K562 (cell line): ENCODE data around the gene MFSD12. TPM values are rescaled to one million over a fixed set of nuclear protein-coding genes. Genes with fewer than 3 reads are reported as not detected.

Experiments used
- DACH1 ChIP-seq: fragments of 450-650 bp; IDR thresholded peaks from 2 replicates; pipeline ENCODE4 v1.6.1; 2018; ENCODE audit not compliant: partially characterized antibody
- EHMT2 ChIP-seq: fragments of 450-650 bp; IDR thresholded peaks from 2 replicates; pipeline ENCODE4 v1.6.1; 2018; ENCODE audit warnings: antibody characterized with exemption
- GTF2E2 ChIP-seq: fragments of 200-800 bp; sonication (Bioruptor generic); IDR thresholded peaks from 2 replicates; pipeline ENCODE4 v1.6.1; 2016; ENCODE audit warnings: missing genetic modification characterization, missing compliant biosample characterization
- HNRNPK ChIP-seq: fragments of 200-400 bp; formaldehyde crosslinking; IDR thresholded peaks from one replicate; pipeline ENCODE4 v1.6.1; 2018; ENCODE audit warnings: mild to moderate bottlenecking, low read depth, low read length; ENCODE audit not compliant: poor library complexity, severe bottlenecking
- IRF2 ChIP-seq: sonication (generic); formaldehyde crosslinking; IDR thresholded peaks from 2 replicates; pipeline ENCODE4 v1.8.1; 2022; ENCODE audit warnings: mild to moderate bottlenecking, missing genetic modification reagents
- KHSRP ChIP-seq: fragments of 450-650 bp; IDR thresholded peaks from 2 replicates; pipeline ENCODE4 v1.6.1; 2017
- MLLT1 ChIP-seq, 2 experiments: fragments of 450-650 bp; IDR thresholded peaks; 2 replicates each; pipeline ENCODE4 v1.6.1; 2016
- NFE2 ChIP-seq: IDR thresholded peaks from 2 replicates; pipeline ENCODE4 v1.6.1; 2014; ENCODE audit warnings: antibody characterized with exemption, low read depth
- SLC30A9 ChIP-seq: fragments of 250-450 bp; sonication (Bioruptor Pico); IDR thresholded peaks from 2 replicates; pipeline ENCODE4 v1.8.0; 2022; ENCODE audit warnings: mild to moderate bottlenecking, moderate library complexity
- TBP ChIP-seq: optimal IDR thresholded peaks from 2 replicates; pipeline ENCODE3; 2011; ENCODE audit warnings: low read depth, low read length, improper control_type of control experiment
- ZFX ChIP-seq: sonication (generic); formaldehyde crosslinking; IDR thresholded peaks from 2 replicates; pipeline ENCODE4 v1.8.0; 2022; ENCODE audit warnings: mild to moderate bottlenecking, missing genetic modification reagents, moderate library complexity
- ZNF318 ChIP-seq, 2 experiments: fragments of 450-650 bp; IDR thresholded peaks; 2 replicates each; pipeline ENCODE4 v1.6.1; 2016; ENCODE audit warnings: mild to moderate bottlenecking in 2 of 2, borderline replicate concordance in 1 of 2, low read depth in 1 of 2, moderate library complexity in 1 of 2
- polyA plus RNA-seq, 8 experiments: library from polyadenylated mRNA; depleted of rRNA in 4 of 8; stranded (reverse) in 5 of 8; unstranded in 3 of 8; fragments of >200 nt; fragmentation: Nextera tagmentation in 2 of 8; fragmentation: Illumina TruSeq in 1 of 8; extraction: Ambion mirVana in 2 of 8; extraction: Trizol in 1 of 8; gene quantifications; 2 replicates each; pipeline versions ENCODE4 v1.2.1 to v1.2.3, GENCODE V29; 2011 to 2014; ENCODE audit warnings: inconsistent platforms in 1 of 8, missing spikeins in 1 of 8
- total RNA-seq, 7 experiments: library from RNA; depleted of rRNA in 6 of 7; stranded (reverse); fragments of >200 nt in 6 of 7; fragmentation: Illumina TruSeq in 2 of 7; extraction: Trizol in 2 of 7; gene quantifications; 2 replicates each; pipeline versions ENCODE4 v1.2.1 to v1.2.3, GENCODE V29; 2011 to 2021; ENCODE audit warnings: low replicate concordance in 1 of 7
- TF ChIP-seq, protein P1 (sequence below): fragments of 200-800 bp; sonication (Bioruptor generic); IDR thresholded peaks from 2 replicates; pipeline ENCODE4 v1.6.1; 2017; ENCODE audit warnings: missing genetic modification characterization, missing compliant biosample characterization
- TF ChIP-seq, protein P2 (sequence below): fragments of 450-650 bp; formaldehyde crosslinking; IDR thresholded peaks from 2 replicates; pipeline ENCODE4 v1.4.0; 2022; ENCODE audit warnings: missing genetic modification characterization

MFSD12 gene
- total and polyA plus RNA-seq, 9 of the 15 experiments (the other 6 are each of a cell fraction or from before 2014, with no cell fraction given): 0.69 to 112 (median 31.8) TPM

DNA sequence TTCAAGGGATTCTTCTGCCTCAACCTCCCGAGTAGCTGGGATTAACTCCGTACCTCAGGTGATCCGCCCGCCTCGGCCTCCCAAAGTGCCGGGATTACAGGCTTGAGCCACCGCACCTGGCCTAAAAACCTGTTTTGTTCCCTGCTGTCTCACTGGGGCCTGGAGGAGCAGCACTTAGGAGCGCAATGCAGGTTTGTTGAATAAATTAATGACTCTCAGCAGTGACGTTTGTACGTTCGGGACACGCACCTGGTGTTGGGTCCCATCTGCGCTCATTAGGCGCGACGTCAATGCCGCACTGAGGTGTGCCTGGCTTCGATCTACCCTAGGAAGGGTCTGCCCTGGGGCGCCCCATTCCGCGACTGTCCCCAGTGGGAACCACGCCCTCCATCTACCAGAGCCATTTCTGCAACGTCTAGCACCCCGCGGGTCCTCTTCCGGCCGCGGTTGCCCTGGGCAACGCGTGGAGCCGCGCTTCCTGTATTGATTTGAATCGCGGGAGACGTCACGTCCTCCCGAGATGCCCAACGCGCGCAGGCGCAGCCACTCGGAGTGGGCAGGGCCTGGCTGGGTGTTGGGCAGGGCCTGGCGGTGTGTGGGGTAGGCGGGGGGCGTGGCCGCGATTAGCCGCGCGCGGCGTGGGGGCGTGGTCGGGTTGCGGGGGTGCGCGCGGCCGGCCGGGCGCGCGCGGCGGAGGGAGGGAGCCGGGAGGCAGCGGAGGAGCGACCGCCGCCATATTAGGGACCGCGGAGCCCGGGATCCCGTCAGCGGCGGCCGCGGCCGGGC lies 51.6 kb downstream of the MFSD12 start, which contains the start of gene FZR1 (continued):
- TF ChIP-seq, protein P1, sequence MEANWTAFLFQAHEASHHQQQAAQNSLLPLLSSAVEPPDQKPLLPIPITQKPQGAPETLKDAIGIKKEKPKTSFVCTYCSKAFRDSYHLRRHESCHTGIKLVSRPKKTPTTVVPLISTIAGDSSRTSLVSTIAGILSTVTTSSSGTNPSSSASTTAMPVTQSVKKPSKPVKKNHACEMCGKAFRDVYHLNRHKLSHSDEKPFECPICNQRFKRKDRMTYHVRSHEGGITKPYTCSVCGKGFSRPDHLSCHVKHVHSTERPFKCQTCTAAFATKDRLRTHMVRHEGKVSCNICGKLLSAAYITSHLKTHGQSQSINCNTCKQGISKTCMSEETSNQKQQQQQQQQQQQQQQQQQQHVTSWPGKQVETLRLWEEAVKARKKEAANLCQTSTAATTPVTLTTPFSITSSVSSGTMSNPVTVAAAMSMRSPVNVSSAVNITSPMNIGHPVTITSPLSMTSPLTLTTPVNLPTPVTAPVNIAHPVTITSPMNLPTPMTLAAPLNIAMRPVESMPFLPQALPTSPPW (CRISPR knock-in tag): peak; percentile 83
- TF ChIP-seq IRF2 (no peak), GTF2E2 (tag) (no peak; the same call in 1 of the 2 replicates), MLLT1 (IDR thresholded peaks at IDR 0.05) (no peak), NFE2 (no peak), EHMT2 (no peak), HNRNPK (no peak), SLC30A9 (CRISPR knock-in tag) (no peak), TBP (peak; percentile 51), DACH1 (no peak), KHSRP (no peak), ZFX (CRISPR knock-in tag) (no peak), ZNF318 (IDR thresholded peaks at IDR 0.05; ENCODE audit: borderline replicate concordance in 1 of 2, low read depth in 1 of 2) (no peak)
- TF ChIP-seq, protein P2, sequence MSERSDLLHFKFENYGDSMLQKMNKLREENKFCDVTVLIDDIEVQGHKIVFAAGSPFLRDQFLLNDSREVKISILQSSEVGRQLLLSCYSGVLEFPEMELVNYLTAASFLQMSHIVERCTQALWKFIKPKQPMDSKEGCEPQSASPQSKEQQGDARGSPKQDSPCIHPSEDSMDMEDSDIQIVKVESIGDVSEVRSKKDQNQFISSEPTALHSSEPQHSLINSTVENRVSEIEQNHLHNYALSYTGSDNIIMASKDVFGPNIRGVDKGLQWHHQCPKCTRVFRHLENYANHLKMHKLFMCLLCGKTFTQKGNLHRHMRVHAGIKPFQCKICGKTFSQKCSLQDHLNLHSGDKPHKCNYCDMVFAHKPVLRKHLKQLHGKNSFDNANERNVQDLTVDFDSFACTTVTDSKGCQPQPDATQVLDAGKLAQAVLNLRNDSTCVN (CRISPR knock-in tag): no peak
